Retinal pigment epithelial cell (primary cell): ENCODE results near the gene ARL8B.

Experiments
- DNase-seq: peaks from one replicate; pipeline ENCODE4 v3.0.0-alpha.2; 2010; ENCODE audit warnings: low read depth
- H3K4me3 ChIP-seq: 2 replicates; pipeline ENCODE4 v1.5.1; 2011; ENCODE audit warnings: mild to moderate bottlenecking, low read length, control low read depth, moderate library complexity
- TF ChIP-seq, protein P1 (sequence below): conservative IDR thresholded peaks from 2 replicates; pipeline ENCODE4 v1.5.1; 2011; ENCODE audit warnings: low read depth, low read length, control low read depth, inconsistent platforms

ARL8B gene

DNA sequence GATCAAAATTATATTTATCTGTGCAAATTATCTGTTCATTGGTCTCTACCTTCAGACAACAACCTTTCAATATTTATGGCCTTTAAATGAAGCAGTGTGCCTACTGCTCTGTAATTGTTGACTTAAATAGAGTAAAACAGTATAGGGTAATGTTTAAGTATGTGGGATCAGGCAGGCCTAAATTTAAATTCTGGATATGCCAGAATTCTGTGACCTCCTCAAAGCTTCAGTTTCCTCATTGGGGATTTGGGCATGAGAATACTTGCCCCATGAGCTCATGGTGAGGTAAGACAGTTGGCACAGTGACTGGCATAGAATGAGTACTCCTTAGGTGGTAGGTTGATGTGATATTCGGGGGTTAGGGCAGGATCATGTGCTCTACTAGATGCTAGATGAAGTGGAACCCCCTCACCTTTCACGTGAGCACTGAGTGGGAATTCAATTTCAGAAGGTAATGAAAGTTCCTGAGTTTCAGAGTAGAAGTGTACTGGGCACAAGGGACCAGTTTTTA, 14.9 kb downstream of the ARL8B start:
- TF ChIP-seq, protein P1, sequence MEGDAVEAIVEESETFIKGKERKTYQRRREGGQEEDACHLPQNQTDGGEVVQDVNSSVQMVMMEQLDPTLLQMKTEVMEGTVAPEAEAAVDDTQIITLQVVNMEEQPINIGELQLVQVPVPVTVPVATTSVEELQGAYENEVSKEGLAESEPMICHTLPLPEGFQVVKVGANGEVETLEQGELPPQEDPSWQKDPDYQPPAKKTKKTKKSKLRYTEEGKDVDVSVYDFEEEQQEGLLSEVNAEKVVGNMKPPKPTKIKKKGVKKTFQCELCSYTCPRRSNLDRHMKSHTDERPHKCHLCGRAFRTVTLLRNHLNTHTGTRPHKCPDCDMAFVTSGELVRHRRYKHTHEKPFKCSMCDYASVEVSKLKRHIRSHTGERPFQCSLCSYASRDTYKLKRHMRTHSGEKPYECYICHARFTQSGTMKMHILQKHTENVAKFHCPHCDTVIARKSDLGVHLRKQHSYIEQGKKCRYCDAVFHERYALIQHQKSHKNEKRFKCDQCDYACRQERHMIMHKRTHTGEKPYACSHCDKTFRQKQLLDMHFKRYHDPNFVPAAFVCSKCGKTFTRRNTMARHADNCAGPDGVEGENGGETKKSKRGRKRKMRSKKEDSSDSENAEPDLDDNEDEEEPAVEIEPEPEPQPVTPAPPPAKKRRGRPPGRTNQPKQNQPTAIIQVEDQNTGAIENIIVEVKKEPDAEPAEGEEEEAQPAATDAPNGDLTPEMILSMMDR: no peak
- no peak overlapping the region for H3K4me3 ChIP-seq
- no peak for DNase-seq

DNA sequence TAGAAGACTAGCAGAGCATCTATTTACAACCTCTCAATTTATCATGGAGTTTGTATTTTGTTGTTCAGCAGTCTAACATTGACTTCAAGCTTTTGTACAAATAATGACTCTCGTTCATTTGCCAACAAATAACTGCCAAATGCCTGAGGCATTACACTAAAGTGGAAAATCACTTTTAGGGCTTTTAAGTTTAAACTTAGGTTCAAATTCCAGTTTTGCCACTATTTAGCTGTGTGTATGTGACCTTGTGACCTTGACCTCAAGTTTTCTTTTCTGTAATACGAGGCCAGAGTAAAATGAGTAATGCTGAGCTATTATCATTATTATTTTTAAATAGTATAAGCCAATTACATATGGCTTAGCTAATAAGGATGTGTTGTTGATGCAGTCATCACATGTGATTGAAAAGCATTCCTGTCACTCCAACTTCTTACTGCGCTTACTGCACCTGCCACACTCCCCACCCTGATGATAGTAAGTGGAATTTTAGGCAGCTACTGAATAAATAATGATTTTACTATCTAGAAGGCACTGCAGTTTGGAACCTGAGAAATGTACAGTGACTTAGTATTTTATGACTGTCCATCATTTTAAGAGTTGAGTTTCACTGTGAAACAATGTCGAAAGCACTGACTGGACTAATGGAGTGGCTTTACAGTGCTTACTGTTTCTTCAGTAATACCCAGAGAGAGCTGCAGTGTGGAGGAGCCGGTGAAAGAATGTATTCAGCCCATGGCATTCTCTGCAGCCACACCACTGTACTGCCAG, 16.3 kb downstream of the ARL8B start:
- H3K4me3 ChIP-seq: no peak overlapping the region
- no peak for DNase-seq
- TF ChIP-seq, protein P1: no peak

DNA sequence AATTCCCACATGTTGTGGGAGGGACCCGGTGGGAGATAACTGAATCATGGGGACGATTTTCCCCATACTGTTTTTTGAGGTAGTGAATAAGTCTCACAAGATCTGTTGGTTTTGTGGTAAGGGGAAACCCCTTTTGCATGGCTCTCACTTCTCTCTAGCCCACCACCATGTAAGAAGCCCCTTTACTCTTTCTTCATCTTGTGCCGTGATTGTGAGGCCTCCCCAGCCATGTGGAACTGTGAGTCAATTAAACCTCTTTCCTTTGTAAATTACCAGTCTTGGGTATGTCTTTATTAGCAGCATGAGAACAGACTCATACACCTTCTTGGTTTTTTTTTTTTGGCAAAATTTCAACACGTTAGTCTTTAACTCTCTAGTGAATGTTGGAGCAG, 18.1 kb downstream of the ARL8B start:
- DNase-seq: no peak
- no peak overlapping the region for H3K4me3 ChIP-seq
- TF ChIP-seq, protein P1: no peak

DNA sequence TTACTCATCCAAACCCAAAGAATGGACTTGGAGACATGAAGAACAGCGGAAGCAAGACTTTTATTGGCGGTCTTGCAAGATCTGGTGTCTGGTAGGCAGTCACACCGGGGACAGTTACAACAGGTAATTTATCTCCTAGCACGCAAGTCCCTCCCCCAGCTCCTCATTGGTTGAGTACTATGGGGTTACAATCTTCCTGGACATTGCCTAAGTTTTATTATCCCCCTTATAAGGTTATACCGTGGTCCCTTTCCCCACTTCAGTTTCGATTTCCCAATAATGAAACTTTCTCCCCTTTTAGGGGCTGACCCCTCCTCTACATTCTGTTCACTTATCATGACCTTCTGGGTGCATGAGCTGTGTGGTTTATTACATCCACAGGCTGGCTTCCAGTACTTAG, 18.7 kb downstream of the ARL8B start:
- H3K4me3 ChIP-seq: no peak overlapping the region
- TF ChIP-seq, protein P1: no peak

DNA sequence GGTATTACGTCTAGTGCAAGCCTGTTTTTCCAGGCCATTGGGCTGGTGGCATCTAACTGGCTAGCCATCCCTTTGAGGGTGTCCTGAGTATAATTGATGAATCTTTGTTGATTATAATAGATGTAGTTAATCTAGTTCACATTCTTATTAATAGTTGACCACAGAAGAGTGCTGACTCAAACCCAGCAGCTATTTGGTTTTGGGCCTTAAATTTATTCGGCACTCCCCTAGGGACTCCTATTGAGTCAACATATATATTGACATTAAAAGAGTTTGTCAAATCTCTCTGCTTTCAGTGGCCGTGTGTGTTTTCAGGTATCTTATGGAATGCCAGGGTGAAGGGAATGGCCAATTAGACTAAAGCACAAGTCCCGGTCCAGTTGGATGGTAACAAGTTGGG, 19.7 kb downstream of the ARL8B start:
- no peak overlapping the region for H3K4me3 ChIP-seq
- no peak for DNase-seq
- TF ChIP-seq, protein P1: no peak

More for the DNA sequence above, 18.7 kb downstream of the ARL8B start:
- DNase-seq: no peak

DNA sequence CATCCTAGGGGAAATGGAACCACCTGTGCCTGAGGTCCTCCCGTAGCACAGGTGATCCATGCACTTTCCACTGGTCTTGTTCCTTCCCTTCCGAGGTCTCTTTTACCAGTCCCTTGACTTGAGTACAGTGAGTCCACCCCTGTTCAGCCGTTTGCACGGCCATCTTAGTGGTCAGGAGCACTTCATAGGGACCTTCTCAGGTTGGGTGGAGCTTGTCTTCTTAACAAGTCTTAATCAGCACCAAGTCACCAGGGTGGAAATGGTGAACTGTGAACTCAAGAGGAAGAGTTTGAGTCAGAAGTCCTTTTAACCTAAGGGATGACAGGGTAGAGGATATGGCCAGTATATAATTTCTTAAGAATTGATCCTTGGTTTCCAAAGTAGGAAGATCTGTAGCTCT, 21.4 kb downstream of the ARL8B start:
- no peak overlapping the region for H3K4me3 ChIP-seq
- TF ChIP-seq, protein P1: no peak
- no peak for DNase-seq
